Keratinocyte (primary cell): Measurements from ENCODE around the gene CKMT2. TPM values are rescaled to one million over a fixed set of nuclear protein-coding genes. Genes with fewer than 3 reads are reported as not detected.

Experiments
- DNase-seq: peaks from one replicate; pipeline ENCODE4 v3.0.0-alpha.2; 2011; ENCODE audit warnings: low read depth, missing footprints, low spot score
- FAIRE-seq: peaks from 2 replicates; lab custom pipeline; 2011; peaks lifted over from hg19 to GRCh38; lab: Jason Lieb, UNC
- H2AFZ ChIP-seq: 2 replicates; pipeline ENCODE4 v1.6.0; 2012; ENCODE audit warnings: low read length, control low read depth, inconsistent platforms; ENCODE audit not compliant: control insufficient read depth
- H3K27ac ChIP-seq: 2 replicates; pipeline ENCODE4 v1.5.1; 2011; ENCODE audit warnings: low read length; ENCODE audit not compliant: control insufficient read depth, insufficient read depth
- H3K27me3 ChIP-seq: 3 replicates; pipeline ENCODE4 v1.6.0; 2011; ENCODE audit warnings: low read length; ENCODE audit not compliant: control insufficient read depth, insufficient read depth; ENCODE audit errors: extremely low read depth
- H3K36me3 ChIP-seq, 2 experiments: 2 replicates in 1 of 2; 3 replicates in 1 of 2; pipeline ENCODE4 v1.5.1; 2011; ENCODE audit warnings: low read length in 2 of 2, mild to moderate bottlenecking in 1 of 2; ENCODE audit not compliant: control insufficient read depth in 2 of 2, insufficient read depth in 2 of 2; ENCODE audit errors: extremely low read depth in 1 of 2
- H3K4me1 ChIP-seq: 3 replicates; pipeline ENCODE4 v1.5.1; 2011; ENCODE audit warnings: low read length; ENCODE audit not compliant: control insufficient read depth, insufficient read depth; ENCODE audit errors: extremely low read depth
- H3K4me2 ChIP-seq: 3 replicates; pipeline ENCODE4 v1.6.0; 2011; ENCODE audit warnings: low read depth, low read length; ENCODE audit not compliant: control insufficient read depth, insufficient read depth; ENCODE audit errors: extremely low read depth
- H3K4me3 ChIP-seq, 3 experiments: fragments of 200-600 bp in 1 of 3; sonication (generic) in 1 of 3; 2 replicates in 2 of 3; 3 replicates in 1 of 3; pipeline ENCODE4 v1.5.1; 2011 to 2016; ENCODE audit warnings: low read length in 3 of 3, mild to moderate bottlenecking in 3 of 3, control low read depth in 2 of 3, inconsistent platforms in 1 of 3, low read depth in 1 of 3, mixed read lengths in 1 of 3, mixed run types in 1 of 3, moderate library complexity in 1 of 3; ENCODE audit not compliant: control insufficient read depth in 2 of 3, insufficient read depth in 2 of 3; ENCODE audit errors: extremely low read depth in 1 of 3
- H3K79me2 ChIP-seq: 2 replicates; pipeline ENCODE4 v1.6.0; 2012; ENCODE audit warnings: low read length; ENCODE audit not compliant: control insufficient read depth, insufficient read depth
- H3K9ac ChIP-seq: 3 replicates; pipeline ENCODE4 v1.6.0; 2011; ENCODE audit warnings: low read length; ENCODE audit not compliant: control insufficient read depth, insufficient read depth; ENCODE audit errors: extremely low read depth
- H3K9me1 ChIP-seq: 3 replicates; pipeline ENCODE4 v1.6.0; 2011; ENCODE audit warnings: low read length; ENCODE audit not compliant: control insufficient read depth, insufficient read depth; ENCODE audit errors: extremely low read depth
- H3K9me3 ChIP-seq: 2 replicates; pipeline ENCODE4 v1.5.1; 2012; ENCODE audit warnings: low read depth, low read length; ENCODE audit not compliant: control insufficient read depth
- H4K20me1 ChIP-seq: 3 replicates; pipeline ENCODE4 v1.6.0; 2011; ENCODE audit warnings: low read length; ENCODE audit not compliant: control insufficient read depth, insufficient read depth; ENCODE audit errors: extremely low read depth
- EZH2 ChIP-seq: IDR thresholded peaks from one replicate; pipeline ENCODE4 v1.6.1; 2012; ENCODE audit warnings: inconsistent platforms, mild to moderate bottlenecking, low read length, moderate library complexity
- dilution Hi-C: fragments of 300-500 bp; cut with MboI; formaldehyde crosslinking; loops from one replicate; pipeline ENCODE4 v1.7.0; 2020; ENCODE audit warnings: low sequenced_read_pairs; ENCODE audit not compliant: extremely low pct_ligation_motif_present
- polyA plus RNA-seq, 5 experiments: library from polyadenylated mRNA; depleted of rRNA in 3 of 5; stranded (reverse) in 3 of 5; stranded (forward) in 1 of 5; unstranded in 1 of 5; fragments of >200 nt; gene quantifications; 1 replicate in 1 of 5; 2 replicates in 3 of 5; 3 replicates in 1 of 5; pipeline versions ENCODE4 v1.2.1 to v1.2.3, GENCODE V29; 2011 to 2012; ENCODE audit warnings: missing spikeins in 2 of 5, low read depth in 1 of 5, low replicate concordance in 1 of 5
- TF ChIP-seq, protein P1 (sequence below), 3 experiments: IDR thresholded peaks in 1 of 3; conservative IDR thresholded peaks in 1 of 3; optimal IDR thresholded peaks in 1 of 3; 2 replicates in 2 of 3; 3 replicates in 1 of 3; pipeline versions ENCODE3 to v1.5.1; 2011; ENCODE audit warnings: low read length in 3 of 3, mild to moderate bottlenecking in 3 of 3, moderate library complexity in 2 of 3, control low read depth in 1 of 3, inconsistent platforms in 1 of 3; ENCODE audit not compliant: insufficient read depth in 2 of 3; ENCODE audit errors: extremely low read depth in 1 of 3

CKMT2 gene
- polyA plus RNA-seq, 1 donor (not counting 4 experiments of a cell fraction or from before 2014, with no cell fraction given), result not detected

DNA sequence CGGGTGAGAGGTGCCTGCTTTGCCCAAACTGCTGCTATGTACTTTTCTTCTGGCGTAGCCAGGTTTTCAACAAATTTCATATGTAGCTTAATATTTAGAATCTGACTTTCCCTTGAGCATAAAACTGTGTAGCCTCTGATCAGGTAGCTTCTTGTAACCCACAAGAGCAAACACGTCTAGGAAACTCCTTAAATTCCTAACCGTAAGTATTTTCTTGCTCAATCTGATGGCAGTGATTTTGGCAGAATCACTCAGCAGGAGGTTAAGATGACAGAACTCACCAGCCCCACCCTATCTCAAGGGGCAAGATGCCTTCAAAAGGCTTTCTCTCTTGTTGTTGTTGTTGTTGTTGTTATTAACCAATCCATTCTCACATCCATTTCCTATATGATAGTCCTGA, 20.8 kb downstream of the CKMT2 start:
- TF ChIP-seq EZH2, result no peak
- TF ChIP-seq, protein P1, sequence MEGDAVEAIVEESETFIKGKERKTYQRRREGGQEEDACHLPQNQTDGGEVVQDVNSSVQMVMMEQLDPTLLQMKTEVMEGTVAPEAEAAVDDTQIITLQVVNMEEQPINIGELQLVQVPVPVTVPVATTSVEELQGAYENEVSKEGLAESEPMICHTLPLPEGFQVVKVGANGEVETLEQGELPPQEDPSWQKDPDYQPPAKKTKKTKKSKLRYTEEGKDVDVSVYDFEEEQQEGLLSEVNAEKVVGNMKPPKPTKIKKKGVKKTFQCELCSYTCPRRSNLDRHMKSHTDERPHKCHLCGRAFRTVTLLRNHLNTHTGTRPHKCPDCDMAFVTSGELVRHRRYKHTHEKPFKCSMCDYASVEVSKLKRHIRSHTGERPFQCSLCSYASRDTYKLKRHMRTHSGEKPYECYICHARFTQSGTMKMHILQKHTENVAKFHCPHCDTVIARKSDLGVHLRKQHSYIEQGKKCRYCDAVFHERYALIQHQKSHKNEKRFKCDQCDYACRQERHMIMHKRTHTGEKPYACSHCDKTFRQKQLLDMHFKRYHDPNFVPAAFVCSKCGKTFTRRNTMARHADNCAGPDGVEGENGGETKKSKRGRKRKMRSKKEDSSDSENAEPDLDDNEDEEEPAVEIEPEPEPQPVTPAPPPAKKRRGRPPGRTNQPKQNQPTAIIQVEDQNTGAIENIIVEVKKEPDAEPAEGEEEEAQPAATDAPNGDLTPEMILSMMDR (optimal IDR thresholded peaks at IDR 0.05 in 1 of 3, IDR thresholded peaks at IDR 0.05 in 1 of 3, conservative IDR thresholded peaks at IDR 0.05 in 1 of 3; ENCODE audit: extremely low read depth in 1 of 3, insufficient read depth in 2 of 3, low read length in 3 of 3), result no peak
- H3K9me3 ChIP-seq, result no peaks in the 10 kb centered on the region
- H2AFZ ChIP-seq, result peak overlapping the region; percentile 24
- peak overlapping the region; percentile 63 for H3K4me2 ChIP-seq
- H3K9ac ChIP-seq, result no peak overlapping the region
- dilution Hi-C loops, result no loop called here
- no peaks in the 10 kb centered on the region for H3K36me3 ChIP-seq
- FAIRE-seq (peak; percentile 83), DNase-seq (no peak)
- no peak overlapping the region for H3K27ac ChIP-seq
- H3K79me2 ChIP-seq, result no peaks in the 10 kb centered on the region
- no peaks in the 10 kb centered on the region for H3K9me1 ChIP-seq
- H3K4me1 ChIP-seq, result peaks cover 12% of the 10 kb centered on the region
- peaks cover 4% of the 10 kb centered on the region for H4K20me1 ChIP-seq
- no peaks in the 10 kb centered on the region for H3K27me3 ChIP-seq
- H3K4me3 ChIP-seq, result no peak overlapping the region

DNA sequence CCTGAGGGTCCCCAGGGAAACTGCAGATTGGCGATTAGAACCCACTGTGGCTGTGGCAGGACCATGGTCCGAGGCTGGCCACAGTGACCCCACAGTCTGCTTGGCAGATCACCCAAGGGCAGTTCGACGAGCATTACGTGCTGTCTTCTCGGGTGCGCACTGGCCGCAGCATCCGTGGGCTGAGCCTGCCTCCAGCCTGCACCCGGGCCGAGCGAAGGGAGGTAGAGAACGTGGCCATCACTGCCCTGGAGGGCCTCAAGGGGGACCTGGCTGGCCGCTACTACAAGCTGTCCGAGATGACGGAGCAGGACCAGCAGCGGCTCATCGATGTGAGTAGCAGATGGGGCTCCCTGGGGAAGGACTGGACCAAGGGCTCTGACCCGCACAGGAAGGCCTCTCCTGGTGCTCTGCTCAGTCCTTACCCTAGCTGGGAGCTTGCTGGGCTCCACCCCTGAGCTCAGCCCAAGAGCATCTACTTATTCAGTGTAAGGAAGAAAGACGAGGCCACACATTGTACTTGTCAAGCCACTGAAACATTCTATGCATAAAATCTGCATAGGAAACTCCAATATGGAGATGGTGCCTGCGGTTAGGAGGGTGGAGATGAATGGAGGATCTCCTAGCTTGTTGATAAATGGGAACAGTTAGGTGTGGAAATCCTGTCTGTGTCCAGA, 21.9 kb downstream of the CKMT2 start:
- H3K79me2 ChIP-seq, result no peaks in the 10 kb centered on the region
- DNase-seq (no peak), FAIRE-seq (peak; percentile 64)
- H3K27ac ChIP-seq, result no peak overlapping the region
- H3K9me1 ChIP-seq, result no peaks in the 10 kb centered on the region
- dilution Hi-C loops, result no loop called here
- no peaks in the 10 kb centered on the region for H3K9me3 ChIP-seq
- H3K36me3 ChIP-seq, result no peaks in the 10 kb centered on the region
- no peak overlapping the region for H3K4me2 ChIP-seq
- peaks cover 12% of the 10 kb centered on the region for H3K4me1 ChIP-seq
- H2AFZ ChIP-seq, result no peak overlapping the region
- peaks cover 4% of the 10 kb centered on the region for H4K20me1 ChIP-seq
- TF ChIP-seq EZH2, result no peak
- TF ChIP-seq, protein P1 (optimal IDR thresholded peaks at IDR 0.05 in 1 of 3, IDR thresholded peaks at IDR 0.05 in 1 of 3, conservative IDR thresholded peaks at IDR 0.05 in 1 of 3; ENCODE audit: extremely low read depth in 1 of 3, insufficient read depth in 2 of 3, low read length in 3 of 3), result no peak
- H3K4me3 ChIP-seq, result no peak overlapping the region
- H3K27me3 ChIP-seq, result no peaks in the 10 kb centered on the region
- H3K9ac ChIP-seq, result no peak overlapping the region
